Right atrium auricular region (tissue), 2 donors: ENCODE measurements around the gene VSIG10L. TPM values are rescaled to one million over a fixed set of nuclear protein-coding genes. Genes with fewer than 3 reads are reported as not detected.

ENCODE experiments used
- DNase-seq: peaks from one replicate; pipeline ENCODE4 v3.0.0-alpha.2; 2019; ENCODE audit warnings: low spot score
- H3K27ac ChIP-seq, 2 donors: fragments of 200-600 bp; sonication (generic); 1 replicate in 1 of 2; 2 replicates in 1 of 2; pipeline ENCODE4 v1.5.1; 2016 to 2019
- H3K27me3 ChIP-seq, 2 donors: fragments of 200-600 bp; sonication (generic); one replicate each; pipeline versions ENCODE4 v1.5.1 to v1.6.0; 2017 to 2019
- H3K36me3 ChIP-seq: fragments of 200-600 bp; sonication (generic); one replicate; pipeline ENCODE4 v1.5.1; 2016
- H3K4me1 ChIP-seq, 2 donors: fragments of 200-600 bp; sonication (generic); one replicate each; pipeline versions ENCODE4 v1.5.1 to v1.6.0; 2017 to 2019
- H3K4me3 ChIP-seq, 2 donors: fragments of 200-600 bp; sonication (generic); 1 replicate in 1 of 2; 2 replicates in 1 of 2; pipeline ENCODE4 v1.5.1; 2017 to 2019; ENCODE audit warnings: mild to moderate bottlenecking in 1 of 2, moderate library complexity in 1 of 2
- H3K9me3 ChIP-seq, 2 donors: fragments of 200-600 bp; sonication (generic); one replicate each; pipeline ENCODE4 v1.5.1; 2019
- CTCF ChIP-seq, 2 donors: fragments of 200-600 bp; sonication (generic); IDR thresholded peaks; one replicate each; pipeline ENCODE4 v1.5.1; 2019; ENCODE audit warnings: antibody characterized with exemption in 2 of 2
- total RNA-seq, 2 donors: library from RNA; depleted of rRNA; stranded (reverse); fragments of >200 nt; gene quantifications; one replicate each; pipeline ENCODE4 v1.1.0, GENCODE V29; 2016

VSIG10L gene
- total RNA-seq, 2 donors from 2014 or later = 0.79 to 1.1 TPM

- Histone ChIP-seq H3K4me1 (no peaks in the 10 kb centered on the region), H3K4me3 (no peak overlapping the region), H3K27ac (no peak overlapping the region), H3K9me3 (no peaks in the 10 kb centered on the region), H3K27me3 (no peaks in the 10 kb centered on the region), H3K36me3 (no peaks in the 10 kb centered on the region)
- no peak for DNase-seq
- no peak for TF ChIP-seq CTCF (IDR thresholded peaks at IDR 0.05)
Measured at GRCh38 chr19:51289635-51290034, 52.3 kb downstream of the VSIG10L start.

- no peak overlapping the region for H3K27ac ChIP-seq
- no peaks in the 10 kb centered on the region for H3K36me3 ChIP-seq
- H3K9me3 ChIP-seq = no peaks in the 10 kb centered on the region
- no peak for DNase-seq
- H3K4me1 ChIP-seq = no peaks in the 10 kb centered on the region
- H3K27me3 ChIP-seq = no peaks in the 10 kb centered on the region
- no peak overlapping the region for H3K4me3 ChIP-seq
- TF ChIP-seq CTCF (IDR thresholded peaks at IDR 0.05) = no peak
Measured at GRCh38 chr19:51285682-51286081, 56.3 kb downstream of the VSIG10L start.

- Histone ChIP-seq H3K9me3 (no peaks in the 10 kb centered on the region), H3K27ac (no peak overlapping the region), H3K4me1 (no peaks in the 10 kb centered on the region), H3K27me3 (no peaks in the 10 kb centered on the region), H3K36me3 (no peaks in the 10 kb centered on the region), H3K4me3 (no peak overlapping the region)
- DNase-seq = no peak
- no peak for TF ChIP-seq CTCF (IDR thresholded peaks at IDR 0.05)
Measured at GRCh38 chr19:51282335-51282734, 59.6 kb downstream of the VSIG10L start.

Other genes with a start within 250 kb of the VSIG10L start
- 1 to 10 TPM; 4.8 to 7.7 TPM for gene CTU1, start 233.7 kb downstream of the VSIG10L start, total RNA-seq
- 1 to 10 TPM; 1.5 to 7.4 TPM for gene SIGLEC9, start 217.2 kb downstream of the VSIG10L start, total RNA-seq
- 1 to 10 TPM in 1 of 2 donors, under 1 TPM in 1; 0.26 to 1.7 TPM for gene SIGLEC7, start 199.8 kb downstream of the VSIG10L start, total RNA-seq
- gene CD33, start 117.1 kb downstream of the VSIG10L start, total RNA-seq = 1 to 10 TPM; 2.3 to 4.2 TPM
- gene SIGLECL1, start 91.1 kb downstream of the VSIG10L start, total RNA-seq = not detected
- gene IGLON5, start 30.5 kb downstream of the VSIG10L start, total RNA-seq = under 1 TPM in 1 of 2 donors, not detected in 1; 0.31 TPM
- 100 to 1,000 TPM; 385 TPM for gene ETFB, start 24.2 kb upstream of the VSIG10L start, total RNA-seq
- gene CLDND2, start 26.9 kb upstream of the VSIG10L start, total RNA-seq = not detected
- gene NKG7, start 30.5 kb upstream of the VSIG10L start, total RNA-seq = 1 to 10 TPM; 1.4 to 1.8 TPM
- not detected for gene LIM2, start 45.8 kb upstream of the VSIG10L start, total RNA-seq
- gene C19orf84, start 48.5 kb upstream of the VSIG10L start, total RNA-seq = not detected
- gene SIGLEC10, start 75.5 kb upstream of the VSIG10L start, total RNA-seq = 1 to 10 TPM in 1 of 2 donors, under 1 TPM in 1; 0.22 to 7.7 TPM
- under 1 TPM; 0.08 to 0.26 TPM for gene SIGLEC8, start 116.3 kb upstream of the VSIG10L start, total RNA-seq
- gene CEACAM18, start 136.4 kb upstream of the VSIG10L start, total RNA-seq = not detected
- not detected for gene SIGLEC12, start 159.7 kb upstream of the VSIG10L start, total RNA-seq
- under 1 TPM; 0.16 to 0.44 TPM for gene SIGLEC6, start 189.5 kb upstream of the VSIG10L start, total RNA-seq
- gene ZNF175, start 229.1 kb upstream of the VSIG10L start, total RNA-seq = 1 to 10 TPM; 3.0 to 4.6 TPM